ENCODE measurements around the gene PAPPA.

DNA sequence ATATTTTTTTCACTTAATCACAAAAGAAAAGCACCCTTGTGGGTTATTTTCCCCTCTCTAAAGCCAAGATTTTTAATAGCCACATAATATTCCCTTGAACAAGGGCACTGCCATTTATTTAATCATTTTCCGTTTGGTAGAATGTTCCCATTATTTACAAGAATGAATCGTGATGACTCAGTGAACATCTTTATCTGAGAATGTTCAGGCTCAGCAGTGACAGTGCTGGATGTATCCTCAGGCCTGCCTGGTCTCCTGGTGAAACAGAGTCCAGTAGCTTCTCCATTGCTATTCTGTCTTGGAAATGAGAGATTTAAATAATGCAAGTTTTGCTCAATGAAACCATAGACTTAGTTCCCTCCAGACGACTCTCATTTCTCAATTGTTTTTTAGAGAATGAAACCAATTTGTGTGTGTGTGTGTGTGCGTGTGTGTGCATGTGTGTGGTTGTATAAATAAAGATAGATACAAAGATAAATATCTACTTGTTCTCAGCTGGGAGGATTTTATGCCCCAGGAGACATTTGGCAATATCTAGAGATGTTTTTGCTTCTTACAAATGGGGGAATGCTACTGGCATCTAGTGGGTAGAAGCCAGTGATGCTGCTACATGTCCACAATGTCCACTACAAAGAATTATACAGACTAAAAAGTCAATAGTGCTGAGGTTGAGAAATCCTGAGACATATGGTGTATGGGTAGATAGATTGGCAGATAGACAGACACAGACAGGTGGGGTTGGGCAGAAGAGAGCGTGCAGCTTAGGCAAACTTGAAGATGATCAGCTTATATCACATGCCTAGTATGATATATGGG, 55.0 kb downstream of the PAPPA start:
- TF ChIP-seq POLR2A (IDR thresholded peaks at IDR 0.05; ENCODE audit: low read length) (no peak), GATA1 (IDR thresholded peaks at IDR 0.05; ENCODE audit: low read depth, low read length) (no peak)
